GM12891 (cell line): Measurements from ENCODE around the gene SHE.

Source experiments
- DNase-seq: peaks from one replicate; pipeline ENCODE4 v3.0.0; 2011; ENCODE audit warnings: low spot score; ENCODE audit not compliant: insufficient read length
- FAIRE-seq: peaks from 2 replicates; lab custom pipeline; 2011; peaks lifted over from hg19 to GRCh38; lab: Jason Lieb, UNC
- PAX5 ChIP-seq: IDR thresholded peaks from 2 replicates; pipeline ENCODE4 v1.6.1; 2011; ENCODE audit warnings: low read length, moderate library complexity, mild to moderate bottlenecking; ENCODE audit not compliant: insufficient read depth, severe bottlenecking
- POLR2A ChIP-seq: IDR thresholded peaks from 2 replicates; pipeline ENCODE4 v1.6.1; 2011; ENCODE audit warnings: low read depth, low read length, control low read depth
- POLR2AphosphoS5 ChIP-seq: IDR thresholded peaks from 2 replicates; pipeline ENCODE4 v1.6.1; 2011; ENCODE audit warnings: low read depth, low read length, control low read depth
- POU2F2 ChIP-seq: IDR thresholded peaks from 2 replicates; pipeline ENCODE4 v1.6.1; 2011; ENCODE audit warnings: low read depth, mild to moderate bottlenecking, control low read depth, low read length, moderate library complexity
- SPI1 ChIP-seq: IDR thresholded peaks from 2 replicates; pipeline ENCODE4 v1.6.1; 2011; ENCODE audit warnings: low read depth, low read length, control low read depth
- TAF1 ChIP-seq: IDR thresholded peaks from 2 replicates; pipeline ENCODE4 v1.6.1; 2011; ENCODE audit warnings: low read depth, low read length, control low read depth

The SHE gene

GRCh38 chr1:154466921-154467417, 35.2 kb downstream of the SHE start:
- FAIRE-seq (no peak), DNase-seq (no peak)
- no peak for TF ChIP-seq POLR2AphosphoS5
- no peak for TF ChIP-seq TAF1
- TF ChIP-seq POU2F2 = no peak
- no peak for TF ChIP-seq POLR2A
- no peak for TF ChIP-seq PAX5
- TF ChIP-seq SPI1 = no peak

DNA sequence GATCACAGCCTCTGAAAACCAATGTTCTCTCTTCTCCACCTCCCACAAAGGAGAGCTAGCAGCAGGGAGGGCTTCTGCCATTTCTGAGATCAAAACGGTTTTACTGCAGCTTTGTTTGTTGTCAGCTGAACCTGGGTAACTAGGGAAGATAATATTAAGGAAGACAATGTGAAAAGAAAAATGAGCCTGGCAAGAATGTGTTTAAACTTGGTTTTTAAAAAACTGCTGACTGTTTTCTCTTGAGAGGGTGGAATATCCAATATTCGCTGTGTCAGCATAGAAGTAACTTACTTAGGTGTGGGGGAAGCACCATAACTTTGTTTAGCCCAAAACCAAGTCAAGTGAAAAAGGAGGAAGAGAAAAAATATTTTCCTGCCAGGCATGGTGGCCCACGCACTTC, 36.0 kb downstream of the SHE start:
- DNase-seq (no peak), FAIRE-seq (no peak)
- TF ChIP-seq PAX5 (no peak), POLR2A (no peak), POLR2AphosphoS5 (no peak), SPI1 (no peak), POU2F2 (no peak), TAF1 (no peak)

DNA sequence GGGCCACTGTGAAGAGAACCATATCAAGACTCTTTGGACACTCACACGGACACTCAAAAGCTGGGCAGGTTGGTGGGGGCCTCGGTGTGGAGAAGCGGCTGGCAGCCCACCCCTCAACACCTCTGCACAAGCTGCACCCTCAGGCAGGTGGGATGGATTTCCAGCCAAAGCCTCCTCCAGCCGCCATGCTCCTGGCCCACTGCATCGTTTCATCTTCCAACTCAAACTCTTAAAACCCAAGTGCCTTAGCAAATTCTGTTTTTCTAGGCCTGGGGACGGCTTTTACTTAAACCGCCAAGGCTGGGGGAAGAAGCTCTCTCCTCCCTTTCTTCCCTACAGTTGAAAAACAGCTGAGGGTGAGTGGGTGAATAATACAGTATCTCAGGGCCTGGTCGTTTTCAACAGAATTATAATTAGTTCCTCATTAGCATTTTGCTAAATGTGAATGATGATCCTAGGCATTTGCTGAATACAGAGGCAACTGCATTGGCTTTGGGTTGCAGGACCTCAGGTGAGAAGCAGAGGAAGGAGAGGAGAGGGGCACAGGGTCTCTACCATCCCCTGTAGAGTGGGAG, 36.5 kb downstream of the SHE start:
- no peak for FAIRE-seq
- TF ChIP-seq PAX5 (no peak), POLR2A (no peak), POU2F2 (no peak), TAF1 (no peak), SPI1 (no peak), POLR2AphosphoS5 (no peak)
- no peak for DNase-seq

GRCh38 chr1:154463512-154463990, 38.7 kb downstream of the SHE start:
- FAIRE-seq (peak; percentile 64), DNase-seq (no peak)
- no peak for TF ChIP-seq POLR2A
- no peak for TF ChIP-seq POLR2AphosphoS5
- no peak for TF ChIP-seq TAF1
- no peak for TF ChIP-seq SPI1
- TF ChIP-seq PAX5 = no peak
- no peak for TF ChIP-seq POU2F2

- no peak for DNase-seq
- TF ChIP-seq POLR2A (no peak), TAF1 (no peak), POLR2AphosphoS5 (no peak), SPI1 (no peak), POU2F2 (no peak), PAX5 (no peak)
- FAIRE-seq = no peak
Observed at GRCh38 chr1:154460695-154461260, 41.4 kb downstream of the SHE start.

- TF ChIP-seq POLR2A = no peak
- TF ChIP-seq SPI1 = no peak
- TF ChIP-seq TAF1 = no peak
- TF ChIP-seq PAX5 = no peak
- TF ChIP-seq POLR2AphosphoS5 = no peak
- TF ChIP-seq POU2F2 = no peak
- FAIRE-seq (no peak), DNase-seq (no peak)
Observed at GRCh38 chr1:154459080-154459479, 43.1 kb downstream of the SHE start.

DNA sequence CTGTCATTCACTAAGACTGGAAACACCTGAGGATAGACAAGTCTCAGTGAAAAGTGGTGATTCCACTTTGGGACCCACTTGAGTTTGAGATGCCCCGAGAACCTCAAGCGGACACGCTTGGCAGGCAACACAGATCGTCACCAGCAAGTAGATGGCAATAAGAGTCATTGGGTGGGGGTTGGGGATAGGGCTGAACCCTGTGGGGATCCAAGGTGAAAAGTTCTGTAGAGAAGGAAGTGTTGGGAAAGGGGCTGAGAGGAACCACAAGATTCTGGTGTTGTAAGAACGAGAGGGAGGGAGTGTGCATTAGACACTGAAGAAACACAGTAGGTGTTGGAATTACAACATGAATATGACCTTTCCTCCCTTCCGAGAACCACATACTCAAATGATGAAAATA, 45.6 kb downstream of the SHE start:
- TF ChIP-seq PAX5 (no peak), SPI1 (no peak), POU2F2 (no peak), TAF1 (no peak), POLR2A (no peak), POLR2AphosphoS5 (no peak)
- FAIRE-seq (no peak), DNase-seq (no peak)

GRCh38 chr1:154454386-154455120, 47.7 kb downstream of the SHE start:
- TF ChIP-seq SPI1 = no peak
- TF ChIP-seq POLR2A = no peak
- no peak for TF ChIP-seq POLR2AphosphoS5
- no peak for TF ChIP-seq PAX5
- TF ChIP-seq POU2F2 = no peak
- TF ChIP-seq TAF1 = no peak
- FAIRE-seq (no peak), DNase-seq (no peak)

- FAIRE-seq (no peak), DNase-seq (no peak)
- no peak for TF ChIP-seq TAF1
- TF ChIP-seq POU2F2 = no peak
Observed at GRCh38 chr1:154453574-154454352, 48.4 kb downstream of the SHE start.
